A172 (cell line): ENCODE measurements around the gene CARD11. TPM values are rescaled to one million over a fixed set of nuclear protein-coding genes. Genes with fewer than 3 reads are reported as not detected.

Experiments used
- DNase-seq: peaks from one replicate; pipeline ENCODE4 v3.0.0-alpha.2; 2015; ENCODE audit warnings: low spot score
- total RNA-seq: library from RNA; depleted of rRNA; stranded (reverse); fragments of >200 nt; shearing (Covaris generic); gene quantifications from 2 replicates; pipeline ENCODE4 v1.2.3, GENCODE V29; 2014; rRNA removed

CARD11 gene
- 16.9 and 23.0 TPM in 2 replicates for total RNA-seq

GRCh38 chr7:3043544-3044371 lies at the start of gene CARD11:
TSS of gene CARD11 (minus strand) at chr7:3043867. CDS start at chr7:2958506, 85,361 bp downstream.
- DNase-seq = peak; percentile 60

- no peak for DNase-seq
Measured at GRCh38 chr7:3092468-3092867, 48.8 kb upstream of the CARD11 start.

GRCh38 chr7:3091631-3092030 lies 48.0 kb upstream of the CARD11 start:
- DNase-seq = no peak

- peak; percentile 31 for DNase-seq
Measured at GRCh38 chr7:3089493-3089892, 45.8 kb upstream of the CARD11 start.

- peak; percentile 68 for DNase-seq
Measured at GRCh38 chr7:3087243-3087755, 43.6 kb upstream of the CARD11 start.

GRCh38 chr7:3083350-3083749 lies 39.7 kb upstream of the CARD11 start:
- DNase-seq = no peak

GRCh38 chr7:3082831-3083230 lies 39.2 kb upstream of the CARD11 start:
- no peak for DNase-seq

GRCh38 chr7:3082386-3082785 lies 38.7 kb upstream of the CARD11 start:
- no peak for DNase-seq

GRCh38 chr7:3080106-3080505 lies 36.4 kb upstream of the CARD11 start:
- no peak for DNase-seq

- DNase-seq = no peak
Measured at GRCh38 chr7:3078514-3078913, 34.8 kb upstream of the CARD11 start.

- no peak for DNase-seq
Measured at GRCh38 chr7:3076700-3077099, 33.0 kb upstream of the CARD11 start.

GRCh38 chr7:3076163-3076562 lies 32.5 kb upstream of the CARD11 start:
- DNase-seq = no peak

GRCh38 chr7:3075441-3075840 lies 31.8 kb upstream of the CARD11 start:
- no peak for DNase-seq

- DNase-seq = no peak
Measured at GRCh38 chr7:3074459-3074821, 30.8 kb upstream of the CARD11 start.

- DNase-seq = no peak
Measured at GRCh38 chr7:3073763-3074458, 30.2 kb upstream of the CARD11 start.

- no peak for DNase-seq
Measured at GRCh38 chr7:3070908-3071307, 27.2 kb upstream of the CARD11 start.

- no peak for DNase-seq
Measured at GRCh38 chr7:3069771-3070449, 26.2 kb upstream of the CARD11 start.

GRCh38 chr7:3068530-3068929 lies 24.9 kb upstream of the CARD11 start:
- DNase-seq = no peak

- DNase-seq = no peak
Measured at GRCh38 chr7:3067606-3068380, 24.1 kb upstream of the CARD11 start.

GRCh38 chr7:3067193-3067592 lies 23.5 kb upstream of the CARD11 start:
- no peak for DNase-seq

- DNase-seq = no peak
Measured at GRCh38 chr7:3066506-3066905, 22.8 kb upstream of the CARD11 start.

- peak; percentile 55 for DNase-seq
Measured at GRCh38 chr7:3065724-3066143, 22.1 kb upstream of the CARD11 start.
